Heart left ventricle (tissue), 16 donors: Measurements from ENCODE around the gene SERPINB12. TPM values are rescaled to one million over a fixed set of nuclear protein-coding genes. Genes with fewer than 3 reads are reported as not detected.

Experiments used
- ATAC-seq, 4 donors: fragments of 200-7000 bp; cut with Tn5 transposase; one replicate each; pipeline ENCODE4 v1.9.1; 2020 to 2022; ENCODE audit warnings: moderate library complexity in 4 of 4, mild to moderate bottlenecking in 3 of 4, moderate number of reproducible peaks in 1 of 4
- DNase-seq, 5 donors: peaks; one replicate each; pipeline ENCODE4 v3.0.0-alpha.2; 2020
- H3K27ac ChIP-seq, 12 donors: fragments of 200-600 bp; sonication (generic) in 4 of 12; one replicate each; pipeline versions ENCODE4 v1.5.0 to v1.8.0; 2016 to 2022; ENCODE audit warnings: mild to moderate bottlenecking in 2 of 12
- H3K27me3 ChIP-seq, 9 donors: fragments of 200-600 bp; sonication (generic) in 2 of 9; one replicate each; pipeline versions ENCODE4 v1.5.1 to v1.8.0; 2016 to 2022; ENCODE audit warnings: mild to moderate bottlenecking in 3 of 9
- H3K36me3 ChIP-seq, 9 donors: fragments of 200-600 bp; sonication (generic) in 2 of 9; one replicate each; pipeline versions ENCODE4 v1.5.0 to v1.8.0; 2018 to 2022; ENCODE audit warnings: mild to moderate bottlenecking in 2 of 9
- H3K4me1 ChIP-seq, 12 donors: fragments of 200-600 bp; sonication (generic) in 4 of 12; one replicate each; pipeline versions ENCODE4 v1.5.0 to v1.8.0; 2016 to 2022; ENCODE audit warnings: mild to moderate bottlenecking in 3 of 12
- H3K4me3 ChIP-seq, 12 donors: fragments of 200-600 bp; sonication (generic) in 4 of 12; one replicate each; pipeline versions ENCODE4 v1.5.0 to v1.8.0; 2017 to 2022; ENCODE audit warnings: mild to moderate bottlenecking in 9 of 12, moderate library complexity in 4 of 12
- H3K9me3 ChIP-seq, 12 donors: fragments of 200-600 bp; sonication (generic) in 4 of 12; one replicate each; pipeline versions ENCODE4 v1.5.0 to v1.8.0; 2016 to 2022; ENCODE audit warnings: mild to moderate bottlenecking in 1 of 12
- CTCF ChIP-seq, 12 donors: fragments of 200-600 bp; sonication (generic) in 4 of 12; IDR thresholded peaks; one replicate each; pipeline versions ENCODE4 v1.5.0 to v1.8.0; 2018 to 2022; ENCODE audit warnings: antibody characterized with exemption in 12 of 12, mild to moderate bottlenecking in 5 of 12
- POLR2A ChIP-seq, 2 donors: fragments of 450-650 bp; IDR thresholded peaks; one replicate each; pipeline ENCODE4 v1.6.1; 2017; ENCODE audit warnings: antibody characterized with exemption in 2 of 2, mild to moderate bottlenecking in 2 of 2, moderate library complexity in 2 of 2
- WGBS, 4 donors: extraction: QIAGEN DNeasy Blood & Tissue Kit in 2 of 4; methylation state at CpG; one replicate each; pipeline versions ENCODE4 v1.1.5 to v1.1.7; 2013 to 2018; 5-methylcytosine and 5-hydroxymethylcytosine counted together
- intact Hi-C, 10 donors: fragments of 100-400 bp; cut with DNase I; formaldehyde crosslinking; loops; one replicate each; pipeline versions ENCODE4 v1.11.1 to v1.14.2; 2022
- polyA plus RNA-seq, 2 donors: library from polyadenylated mRNA; stranded (reverse); fragments of 200-250 nt; gene quantifications; one replicate each; pipeline ENCODE4 v1.2.3, GENCODE V29; 2013
- total RNA-seq, 9 donors: library from RNA; depleted of rRNA in 2 of 9; stranded (reverse); fragments of >200 nt in 2 of 9; fragmentation: NEBNext Ultra II Directional in 3 of 9; extraction: Animal tissue kit (Norgen Biotek cat#: 25700) in 3 of 9; gene quantifications; one replicate each; pipeline versions ENCODE4 v1.1.0 to v1.2.4, GENCODE V29; 2016 to 2023
- donor health status: ischemic (EF 13 %, LVEDD 7.1; RV severe dilation, severe dysfunction).
- donor health status: healthy with polysubstance abuse.
- donor health status: DM: no; HTN: yes; CAD: no.
- donor health status: DM: no; HTN: no; CAD: no.
- donor health status: ischemic (EF 25% LVEDD 6.9; RV normal size, moderate dysfunction).
- donor health status: ischemic (EF 25% LVEDD 5.7; RV mildly dilated, moderate dysfunction).
- donor health status: healthy.
- donor health status: DM: yes; HTN: yes; CAD: no.
- donor health status: ischemic (EF 35%, LVEDD 5.7; RV mildly dilated, moderate dysfunction).
- donor health status: nonischemic (EF 11% LVEDD 7.7; RV severe dilation, severe dysfunction).
- donor health status: DM: yes; HTN: yes; CAD: no.
- donor health status: PGD.
- donor health status: ischemic (EF 29% LVEDD 5.4; RV normal size, mild dysfunction).
- donor health status: nonischemic (EF 23%, LVEDD 6.1; RV moderate dilation, normal function).

SERPINB12 gene
- total and polyA plus RNA-seq, 11 donors = not detected

GRCh38 chr18:63564561-63564960, 22.4 kb downstream of the SERPINB12 start:
- ATAC-seq (no peak), DNase-seq (no peak)
- no peaks in the 10 kb centered on the region for H3K36me3 ChIP-seq
- no peaks in the 10 kb centered on the region for H3K4me1 ChIP-seq
- no peak for TF ChIP-seq CTCF (IDR thresholded peaks at IDR 0.05)
- TF ChIP-seq POLR2A (IDR thresholded peaks at IDR 0.05) = no peak
- no peaks in the 10 kb centered on the region for H3K27me3 ChIP-seq
- H3K9me3 ChIP-seq = no peaks in the 10 kb centered on the region
- H3K27ac ChIP-seq = no peak overlapping the region
- no peak overlapping the region for H3K4me3 ChIP-seq
- 75 to 95% (median 85%) methylated on average over 1 of the region's 1 CpG for WGBS, 4 donors
- intact Hi-C loops = no loop called here

DNA sequence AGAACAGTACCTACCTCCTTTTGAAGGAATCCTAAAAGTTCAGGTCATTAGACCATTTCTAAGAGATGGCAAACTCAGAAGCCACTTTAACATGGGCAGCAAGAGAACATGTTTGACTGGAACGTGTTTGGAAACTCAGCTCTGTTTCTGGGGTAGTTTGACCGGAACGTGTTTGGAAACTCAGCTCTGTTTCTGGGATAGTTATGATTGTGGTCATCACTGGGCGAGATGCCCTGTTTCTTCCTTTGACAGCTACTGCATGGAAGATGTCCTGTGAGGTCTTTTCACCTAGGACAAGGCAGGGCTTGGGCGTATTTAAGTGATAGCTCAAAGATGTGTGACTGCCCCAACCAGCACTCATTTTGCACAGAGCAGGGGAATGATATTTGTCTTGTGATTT, 25.1 kb downstream of the SERPINB12 start:
- DNase-seq (no peak), ATAC-seq (no peak)
- WGBS, 4 donors = 77 to 89% (median 87%) methylated on average over 5 of the region's 5 CpGs
- Histone ChIP-seq H3K4me1 (no peaks in the 10 kb centered on the region), H3K4me3 (no peak overlapping the region), H3K36me3 (no peaks in the 10 kb centered on the region), H3K9me3 (no peaks in the 10 kb centered on the region), H3K27me3 (no peaks in the 10 kb centered on the region), H3K27ac (no peak overlapping the region)
- TF ChIP-seq CTCF (IDR thresholded peaks at IDR 0.05) = no peak
- no peak for TF ChIP-seq POLR2A (IDR thresholded peaks at IDR 0.05)
- intact Hi-C loops = no loop called here

DNA sequence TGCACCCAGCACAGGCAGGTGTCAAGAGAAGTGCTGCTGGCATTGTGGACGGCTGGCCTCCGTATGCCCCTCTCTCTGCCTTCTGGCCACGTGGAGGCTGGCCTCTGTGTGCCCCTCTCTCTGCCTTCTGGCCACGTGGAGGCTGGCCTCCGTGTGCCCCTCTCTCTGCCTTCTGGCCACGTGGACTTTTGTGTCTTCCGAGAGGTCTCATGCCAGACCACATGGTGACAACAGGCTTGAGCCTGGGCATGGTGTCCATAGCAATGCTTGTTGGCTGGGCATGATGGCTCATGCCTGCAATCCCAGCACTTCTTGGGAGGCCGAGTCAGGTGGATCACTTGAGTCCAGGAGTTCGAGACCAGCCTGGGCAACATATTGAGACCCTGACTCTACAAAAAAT, 25.7 kb downstream of the SERPINB12 start:
- Histone ChIP-seq H3K4me1 (no peaks in the 10 kb centered on the region), H3K4me3 (no peak overlapping the region), H3K36me3 (no peaks in the 10 kb centered on the region), H3K27ac (no peak overlapping the region), H3K9me3 (no peaks in the 10 kb centered on the region), H3K27me3 (no peaks in the 10 kb centered on the region)
- DNase-seq (no peak), ATAC-seq (no peak)
- no peak for TF ChIP-seq CTCF (IDR thresholded peaks at IDR 0.05)
- no peak for TF ChIP-seq POLR2A (IDR thresholded peaks at IDR 0.05)
- WGBS, 4 donors = 73 to 83% (median 77%) methylated on average over 5 to 9 of the region's 9 CpGs
- intact Hi-C loops = no loop called here

GRCh38 chr18:63570721-63571120, 28.6 kb downstream of the SERPINB12 start:
- H3K4me1 ChIP-seq = no peaks in the 10 kb centered on the region
- intact Hi-C loops = no loop called here
- H3K27ac ChIP-seq = no peak overlapping the region
- no peak overlapping the region for H3K4me3 ChIP-seq
- no peaks in the 10 kb centered on the region for H3K27me3 ChIP-seq
- H3K9me3 ChIP-seq = no peaks in the 10 kb centered on the region
- H3K36me3 ChIP-seq = no peaks in the 10 kb centered on the region
- TF ChIP-seq POLR2A (IDR thresholded peaks at IDR 0.05) = no peak
- no peak for TF ChIP-seq CTCF (IDR thresholded peaks at IDR 0.05)
- WGBS, 4 donors = 69 to 76% (median 72%) methylated on average over 6 of the region's 6 CpGs
- ATAC-seq (no peak), DNase-seq (no peak)
